Stomach (tissue), 4 donors: Measurements from ENCODE around the gene SLC20A1.

Experiments
- CTCF ChIP-seq, 7 experiments: fragments of 450-650 bp in 4 of 7; fragments of 200-600 bp in 3 of 7; sonication (generic) in 3 of 7; IDR thresholded peaks; one replicate each; pipeline ENCODE4 v1.5.1; 2016 to 2019; ENCODE audit warnings: antibody characterized with exemption in 7 of 7, control low read depth in 2 of 7, mild to moderate bottlenecking in 1 of 7
- EP300 ChIP-seq: sonication (generic); formaldehyde crosslinking; IDR thresholded peaks from one replicate; pipeline ENCODE4 v1.6.1; 2017; ENCODE audit warnings: antibody characterized with exemption
- POLR2A ChIP-seq, 4 donors: fragments of 450-650 bp; IDR thresholded peaks; one replicate each; pipeline ENCODE4 v1.6.1; 2016; ENCODE audit warnings: antibody characterized with exemption in 4 of 4, control low read depth in 2 of 4, mild to moderate bottlenecking in 1 of 4, moderate library complexity in 1 of 4
- POLR2AphosphoS5 ChIP-seq, 3 donors: sonication (generic); formaldehyde crosslinking; IDR thresholded peaks; one replicate each; pipeline ENCODE4 v1.6.1; 2016; ENCODE audit warnings: antibody characterized with exemption in 3 of 3

- no peak for TF ChIP-seq CTCF (IDR thresholded peaks at IDR 0.05)
- TF ChIP-seq POLR2A (IDR thresholded peaks at IDR 0.05): no peak
- no peak for TF ChIP-seq EP300
- no peak for TF ChIP-seq POLR2AphosphoS5 (IDR thresholded peaks at IDR 0.05)
These were observed 16.0 kb downstream of the SLC20A1 start for GRCh38 chr2:112661656-112662305.
